Transverse colon (tissue), 3 donors: ENCODE data around the gene ADGRF4.

Source experiments
- EP300 ChIP-seq: sonication (generic); formaldehyde crosslinking; IDR thresholded peaks from one replicate; pipeline ENCODE4 v1.6.1; 2017; ENCODE audit warnings: antibody characterized with exemption, low read depth
- POLR2A ChIP-seq: fragments of 450-650 bp; IDR thresholded peaks from one replicate; pipeline ENCODE4 v1.6.1; 2016; ENCODE audit warnings: antibody characterized with exemption, mild to moderate bottlenecking, moderate library complexity
- TF ChIP-seq, protein P1 (sequence below), 5 experiments: fragments of 200-600 bp in 3 of 5; fragments of 450-650 bp in 2 of 5; sonication (generic) in 3 of 5; IDR thresholded peaks; 1 replicate in 2 of 5; 2 replicates in 3 of 5; pipeline ENCODE4 v1.5.1; 2016 to 2017; ENCODE audit warnings: antibody characterized with exemption in 5 of 5, inconsistent platforms in 3 of 5, mild to moderate bottlenecking in 2 of 5, moderate library complexity in 1 of 5

DNA sequence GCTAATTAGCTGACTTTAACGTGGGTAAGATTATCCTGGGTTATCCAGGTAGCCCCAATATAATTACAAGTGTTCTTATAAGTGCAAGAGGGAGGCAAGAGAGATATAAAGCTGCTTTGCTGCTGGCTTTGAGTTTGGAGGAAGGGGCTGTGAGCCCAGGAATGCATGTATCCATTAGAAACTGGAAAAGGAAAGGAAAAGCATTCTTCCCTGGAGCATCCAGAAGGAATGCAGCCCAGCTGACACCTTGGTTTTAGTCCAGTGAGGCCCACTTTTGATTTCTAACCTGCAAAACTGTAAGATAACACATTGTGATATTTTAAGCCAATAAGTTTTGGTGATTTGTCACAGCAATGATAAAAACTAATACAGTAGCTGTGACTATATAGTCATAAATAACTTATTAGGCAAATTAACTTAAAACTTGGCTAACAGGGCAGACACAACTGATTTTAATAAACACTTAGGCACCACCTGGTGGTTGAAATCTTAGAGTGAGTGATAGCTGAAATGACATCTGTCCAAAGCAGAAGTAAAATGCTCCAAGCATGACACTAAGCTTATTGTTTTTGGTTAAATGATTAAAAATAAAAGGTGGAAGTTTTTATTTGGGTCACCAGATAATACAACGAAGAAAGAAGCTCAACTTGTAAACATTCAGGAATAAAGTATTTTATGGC lies 35.6 kb downstream of the ADGRF4 start:
- TF ChIP-seq, protein P1, sequence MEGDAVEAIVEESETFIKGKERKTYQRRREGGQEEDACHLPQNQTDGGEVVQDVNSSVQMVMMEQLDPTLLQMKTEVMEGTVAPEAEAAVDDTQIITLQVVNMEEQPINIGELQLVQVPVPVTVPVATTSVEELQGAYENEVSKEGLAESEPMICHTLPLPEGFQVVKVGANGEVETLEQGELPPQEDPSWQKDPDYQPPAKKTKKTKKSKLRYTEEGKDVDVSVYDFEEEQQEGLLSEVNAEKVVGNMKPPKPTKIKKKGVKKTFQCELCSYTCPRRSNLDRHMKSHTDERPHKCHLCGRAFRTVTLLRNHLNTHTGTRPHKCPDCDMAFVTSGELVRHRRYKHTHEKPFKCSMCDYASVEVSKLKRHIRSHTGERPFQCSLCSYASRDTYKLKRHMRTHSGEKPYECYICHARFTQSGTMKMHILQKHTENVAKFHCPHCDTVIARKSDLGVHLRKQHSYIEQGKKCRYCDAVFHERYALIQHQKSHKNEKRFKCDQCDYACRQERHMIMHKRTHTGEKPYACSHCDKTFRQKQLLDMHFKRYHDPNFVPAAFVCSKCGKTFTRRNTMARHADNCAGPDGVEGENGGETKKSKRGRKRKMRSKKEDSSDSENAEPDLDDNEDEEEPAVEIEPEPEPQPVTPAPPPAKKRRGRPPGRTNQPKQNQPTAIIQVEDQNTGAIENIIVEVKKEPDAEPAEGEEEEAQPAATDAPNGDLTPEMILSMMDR (IDR thresholded peaks at IDR 0.05): peak; percentile 34 to 55 (median 38)
- TF ChIP-seq POLR2A (no peak), EP300 (no peak)
